A549 (cell line): ENCODE data around the gene CTBP2. TPM values are rescaled to one million over a fixed set of nuclear protein-coding genes. Genes with fewer than 3 reads are reported as not detected.

ENCODE experiments used
- ATAC-seq, 2 experiments: fragments of 200-7000 bp in 1 of 2; fragments of >200 bp in 1 of 2; cut with Nextera tagmentation in 1 of 2; cut with Tn5 transposase in 1 of 2; 3 replicates each; pipeline versions ENCODE4 v1.8.0 to v1.9.1; 2018 to 2020; ENCODE audit warnings: mild to moderate bottlenecking in 1 of 2, moderate library complexity in 1 of 2
- CTCF ChIA-PET: fragments of 300-600 bp; sonication (Branson Sonifier 250); formaldehyde crosslinking; extraction: SDS; loops from one replicate; lab custom pipeline; 2021; ENCODE audit warnings: antibody characterized with exemption, inconsistent platforms; lab: Yijun Ruan, JAX
- POLR2A ChIA-PET: fragments of 350-600 bp; formaldehyde crosslinking; extraction: SDS; loops from one replicate; lab custom pipeline; 2021; ENCODE audit warnings: antibody characterized with exemption, inconsistent platforms; lab: Yijun Ruan, JAX
- DNase-seq, 2 experiments: peaks; one replicate each; pipeline versions ENCODE4 v3.0.0 to v3.0.0-alpha.2; 2011 to 2016; ENCODE audit warnings: low read depth in 1 of 2, low spot score in 1 of 2
- FAIRE-seq: peaks from 2 replicates; lab custom pipeline; 2011; peaks lifted over from hg19 to GRCh38; lab: Jason Lieb, UNC
- H3K27ac ChIP-seq, 2 experiments: fragments of >200 bp; sonication (Bioruptor Twin); formaldehyde crosslinking; 3 replicates each; pipeline ENCODE4 v1.5.1; 2016 to 2017
- H3K4me1 ChIP-seq: fragments of >200 bp; sonication (Bioruptor Twin); formaldehyde crosslinking; 3 replicates; pipeline ENCODE4 v1.6.1; 2016
- H3K4me2 ChIP-seq: fragments of >200 bp; sonication (Bioruptor Twin); formaldehyde crosslinking; 3 replicates; pipeline ENCODE4 v1.6.1; 2016
- H3K4me3 ChIP-seq: fragments of >200 bp; sonication (Bioruptor Twin); formaldehyde crosslinking; 3 replicates; pipeline ENCODE4 v1.5.1; 2016
- H3K9me3 ChIP-seq: fragments of >200 bp; sonication (Bioruptor Twin); formaldehyde crosslinking; 3 replicates; pipeline ENCODE4 v1.6.1; 2016
- CEBPB ChIP-seq, 2 experiments: fragments of >200 bp in 1 of 2; sonication (Bioruptor Twin) in 1 of 2; formaldehyde crosslinking in 1 of 2; IDR thresholded peaks; 2 replicates each; pipeline ENCODE4 v1.6.1; 2012 to 2016
- EHF ChIP-seq: fragments of 250-450 bp; sonication (Bioruptor Pico); IDR thresholded peaks from 2 replicates; pipeline ENCODE4 v1.5.0; 2020; ENCODE audit warnings: mild to moderate bottlenecking
- EHMT2 ChIP-seq: fragments of 200-600 bp; sonication (generic); IDR thresholded peaks from 2 replicates; pipeline ENCODE4 v1.6.1; 2016; ENCODE audit warnings: antibody characterized with exemption, low read depth, mild to moderate bottlenecking, moderate library complexity
- FOSB ChIP-seq: fragments of 250-450 bp; sonication (Bioruptor Pico); IDR thresholded peaks from 2 replicates; pipeline ENCODE4 v1.5.0; 2020; ENCODE audit warnings: mild to moderate bottlenecking, moderate library complexity
- HOXA7 ChIP-seq: fragments of 250-450 bp; sonication (Bioruptor Pico); IDR thresholded peaks from 2 replicates; pipeline ENCODE4 v1.5.0; 2020; ENCODE audit warnings: mild to moderate bottlenecking, moderate library complexity
- HOXB13 ChIP-seq: fragments of 250-450 bp; sonication (Bioruptor Pico); IDR thresholded peaks from 2 replicates; pipeline ENCODE4 v1.5.0; 2020; ENCODE audit warnings: low read depth, mild to moderate bottlenecking, moderate library complexity
- HOXB5 ChIP-seq: fragments of 250-450 bp; sonication (Bioruptor Pico); IDR thresholded peaks from 2 replicates; pipeline ENCODE4 v1.5.0; 2020; ENCODE audit warnings: mild to moderate bottlenecking, moderate library complexity
- JUN ChIP-seq, 2 experiments: fragments of >200 bp; sonication (Bioruptor Twin); formaldehyde crosslinking; IDR thresholded peaks; 2 replicates in 1 of 2; 3 replicates in 1 of 2; pipeline ENCODE4 v1.6.1; 2016 to 2017
- MAFK ChIP-seq: fragments of 450-650 bp; IDR thresholded peaks from 2 replicates; pipeline ENCODE4 v1.6.1; 2014; ENCODE audit not compliant: partially characterized antibody
- NPAS2 ChIP-seq: fragments of 250-450 bp; sonication (Bioruptor Pico); IDR thresholded peaks from 2 replicates; pipeline ENCODE4 v1.8.0; 2022; ENCODE audit warnings: mild to moderate bottlenecking, moderate library complexity, borderline replicate concordance
- NR3C1 ChIP-seq: fragments of >200 bp; sonication (Bioruptor Twin); formaldehyde crosslinking; IDR thresholded peaks from 3 replicates; pipeline ENCODE4 v1.6.1; 2017
- POLR2A ChIP-seq: IDR thresholded peaks from 2 replicates; pipeline ENCODE4 v1.6.1; 2012; ENCODE audit warnings: mild to moderate bottlenecking, low read length
- RAD21 ChIP-seq, 2 experiments: fragments of >200 bp in 1 of 2; sonication (Bioruptor Twin) in 1 of 2; formaldehyde crosslinking in 1 of 2; IDR thresholded peaks in 1 of 2; conservative IDR thresholded peaks in 1 of 2; 2 replicates in 1 of 2; 3 replicates in 1 of 2; pipeline ENCODE4 v1.6.1; 2012 to 2018; ENCODE audit warnings: inconsistent platforms in 1 of 2
- RARB ChIP-seq: fragments of 250-450 bp; sonication (Bioruptor Pico); IDR thresholded peaks from 2 replicates; pipeline ENCODE4 v1.8.0; 2021; ENCODE audit warnings: mild to moderate bottlenecking, moderate library complexity
- RCOR1 ChIP-seq: fragments of 150-350 bp; IDR thresholded peaks from 2 replicates; pipeline ENCODE4 v1.6.1; 2014; ENCODE audit warnings: antibody characterized with exemption, low read length, low read depth
- TFCP2L1 ChIP-seq: fragments of 250-450 bp; sonication (Bioruptor Pico); IDR thresholded peaks from 2 replicates; pipeline ENCODE4 v1.5.0; 2021; ENCODE audit warnings: mild to moderate bottlenecking
- ZC3H11A ChIP-seq: fragments of 450-650 bp; IDR thresholded peaks from 2 replicates; pipeline ENCODE4 v1.6.1; 2014; ENCODE audit warnings: antibody characterized with exemption, mild to moderate bottlenecking
- ZFP36 ChIP-seq: fragments of 450-650 bp; IDR thresholded peaks from 2 replicates; pipeline ENCODE4 v1.6.1; 2014; ENCODE audit warnings: borderline replicate concordance; ENCODE audit not compliant: partially characterized antibody
- WGBS: methylation state at CpG from one replicate; pipeline ENCODE4 v1.1.6; 2017; ENCODE audit errors: missing lambda C conversion rate; 5-methylcytosine and 5-hydroxymethylcytosine counted together
- polyA plus RNA-seq, 4 experiments: library from polyadenylated mRNA; depleted of rRNA in 3 of 4; stranded (reverse); fragments of >200 nt; fragmentation: RNase III in 1 of 4; extraction: RNeasy Plus Mini Kit Qiagen cat#74134 plus additional on column Dnase treatment in 1 of 4; gene quantifications; 2 replicates in 3 of 4; 3 replicates in 1 of 4; pipeline ENCODE4 v1.2.3, GENCODE V29; 2011 to 2017
- TF ChIP-seq, protein P1 (sequence below): fragments of 150-350 bp; IDR thresholded peaks from 2 replicates; pipeline ENCODE4 v1.6.1; 2014; ENCODE audit warnings: low read depth, mild to moderate bottlenecking, low read length
- TF ChIP-seq, protein P2 (sequence below): fragments of 200-600 bp; sonication (generic); IDR thresholded peaks from 2 replicates; pipeline ENCODE4 v1.6.1; 2016; ENCODE audit warnings: antibody characterized with exemption, mild to moderate bottlenecking, moderate library complexity
- TF ChIP-seq, protein P3 (sequence below): fragments of >200 bp; sonication (Bioruptor Twin); formaldehyde crosslinking; IDR thresholded peaks from 3 replicates; pipeline ENCODE4 v1.5.1; 2016
- TF ChIP-seq, protein P4 (sequence below): fragments of >200 bp; sonication (Bioruptor Twin); formaldehyde crosslinking; IDR thresholded peaks from 2 replicates; pipeline ENCODE4 v1.6.1; 2016

Gene CTBP2
- polyA plus RNA-seq, 2 of the 4 experiments (the other 2 are of a cell fraction): 74.9 to 78.9 TPM

DNA sequence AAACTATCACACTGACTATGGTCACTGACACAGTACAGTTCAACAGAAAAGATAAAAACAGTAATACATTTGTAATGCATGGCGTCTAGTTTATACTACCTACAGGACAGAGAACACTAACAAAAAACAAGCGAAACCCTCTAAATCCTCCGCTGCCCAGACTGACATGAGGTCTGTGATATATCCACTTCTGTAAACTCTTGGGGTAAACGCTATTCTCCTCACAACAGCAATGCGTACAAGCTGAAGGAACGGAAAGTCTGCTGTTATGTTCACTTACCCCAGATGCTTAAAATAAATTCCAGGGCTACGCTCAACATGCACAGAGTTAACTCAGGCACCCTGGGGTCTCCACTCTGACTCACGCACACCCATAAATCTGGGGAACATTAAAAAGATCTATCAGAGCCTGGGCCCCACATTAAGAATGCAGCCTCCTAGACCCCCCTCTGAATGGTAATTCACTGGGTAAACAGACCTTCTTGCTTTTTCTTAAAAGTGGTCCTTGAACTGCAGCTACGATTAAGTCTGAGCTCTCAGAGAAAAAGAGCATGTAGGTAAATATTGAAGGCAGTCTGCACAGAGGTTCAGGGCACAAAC lies 105.6 kb downstream of the CTBP2 start:
- no peak overlapping the region for H3K4me2 ChIP-seq
- ATAC-seq: no peak
- H3K4me3 ChIP-seq: no peak overlapping the region
- FAIRE-seq: no peak
- DNase-seq: no peak
- H3K4me1 ChIP-seq: peaks cover 5% of the 10 kb centered on the region; the same call in 1 of the 3 replicates
- TF ChIP-seq TFCP2L1 (no peak), MAFK (no peak)
- TF ChIP-seq, all 56 proteins: peak for 0
- CTCF ChIA-PET: interaction anchor here (0.7 to 1.4 kb wide), 3 partner anchors 10 to 30 kb away, joined by 3 to 5 read pairs (median 3); no protein-coding TSS in a partner anchor
- WGBS: 96% methylated on average over 9 of the region's 9 CpGs
- Histone ChIP-seq H3K9me3 (no peaks in the 10 kb centered on the region), H3K27ac (no peak overlapping the region)
- POLR2A ChIA-PET: no interaction called here

DNA sequence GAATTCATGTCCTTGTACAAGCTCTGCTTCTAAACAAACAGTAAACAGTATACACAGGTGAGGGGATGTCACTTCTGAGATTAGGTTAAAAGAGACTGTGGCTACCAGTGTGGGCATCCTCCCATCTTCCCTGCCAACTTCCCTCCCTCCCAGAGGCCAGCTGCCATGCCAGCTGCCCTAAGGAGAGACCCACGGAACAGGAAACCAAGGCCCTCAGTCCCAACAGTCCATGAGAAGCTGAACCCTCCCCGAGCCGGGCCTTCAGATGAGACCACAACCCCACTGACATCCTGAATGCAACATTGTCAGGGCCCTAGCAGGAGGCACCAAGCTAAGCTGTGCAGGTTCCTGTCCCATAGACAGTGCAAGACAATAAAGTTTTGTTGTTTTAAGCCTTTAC lies 106.1 kb downstream of the CTBP2 start:
- ChIA-PET CTCF (interaction anchor here (0.7 to 1.4 kb wide), 3 partner anchors 10 to 163 kb away, joined by 3 to 5 read pairs (median 4); no protein-coding TSS in a partner anchor), POLR2A (no interaction called here)
- ATAC-seq (no peak), FAIRE-seq (no peak), DNase-seq (no peak)
- H3K9me3 ChIP-seq: no peaks in the 10 kb centered on the region
- no peak overlapping the region for H3K4me3 ChIP-seq
- 88% methylated on average over 3 of the region's 3 CpGs for WGBS
- peaks cover 5% of the 10 kb centered on the region; the same call in 1 of the 3 replicates for H3K4me1 ChIP-seq
- no peak overlapping the region for H3K4me2 ChIP-seq
- TF ChIP-seq EHF: no peak
- no peak for TF ChIP-seq CEBPB (IDR thresholded peaks at IDR 0.05)
- no peak for TF ChIP-seq JUN (IDR thresholded peaks at IDR 0.05)
- no peak for TF ChIP-seq POLR2A
- no peak for TF ChIP-seq NPAS2 (CRISPR knock-in tag)
- no peak for TF ChIP-seq RARB (CRISPR knock-in tag)
- no peak for TF ChIP-seq MAFK
- TF ChIP-seq, protein P1, sequence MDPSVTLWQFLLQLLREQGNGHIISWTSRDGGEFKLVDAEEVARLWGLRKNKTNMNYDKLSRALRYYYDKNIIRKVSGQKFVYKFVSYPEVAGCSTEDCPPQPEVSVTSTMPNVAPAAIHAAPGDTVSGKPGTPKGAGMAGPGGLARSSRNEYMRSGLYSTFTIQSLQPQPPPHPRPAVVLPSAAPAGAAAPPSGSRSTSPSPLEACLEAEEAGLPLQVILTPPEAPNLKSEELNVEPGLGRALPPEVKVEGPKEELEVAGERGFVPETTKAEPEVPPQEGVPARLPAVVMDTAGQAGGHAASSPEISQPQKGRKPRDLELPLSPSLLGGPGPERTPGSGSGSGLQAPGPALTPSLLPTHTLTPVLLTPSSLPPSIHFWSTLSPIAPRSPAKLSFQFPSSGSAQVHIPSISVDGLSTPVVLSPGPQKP: no peak
- TF ChIP-seq HOXA7 (CRISPR knock-in tag): no peak
- TF ChIP-seq NR3C1: no peak
- H3K27ac ChIP-seq: no peak overlapping the region

DNA sequence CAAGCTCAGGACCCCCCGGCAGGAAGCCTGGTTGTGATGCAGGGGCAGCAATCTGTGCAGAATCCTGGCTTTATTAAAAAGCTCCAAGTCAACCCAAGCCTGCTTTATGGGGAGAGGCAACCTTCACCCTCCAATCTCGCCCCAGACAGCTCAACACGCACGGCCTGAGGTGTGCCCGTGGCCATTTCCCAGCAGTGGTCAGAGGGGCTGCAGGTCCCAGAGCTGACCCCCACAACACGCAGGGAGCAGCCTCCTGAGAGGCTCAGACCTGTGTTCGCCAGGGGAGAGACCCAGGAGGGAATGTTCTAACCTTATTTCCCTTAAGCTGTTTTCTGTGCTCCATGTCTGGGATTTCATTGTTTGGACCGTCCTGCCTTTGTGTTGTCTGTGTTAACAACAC lies 108.2 kb downstream of the CTBP2 start:
- Histone ChIP-seq H3K4me3 (no peak overlapping the region), H3K27ac (no peak overlapping the region), H3K4me2 (no peak overlapping the region), H3K9me3 (no peaks in the 10 kb centered on the region), H3K4me1 (peaks cover 16% of the 10 kb centered on the region)
- DNase-seq (no peak), ATAC-seq (no peak), FAIRE-seq (no peak)
- CTCF ChIA-PET: interaction anchor here (1.0 to 8.5 kb wide), 2 partner anchors 11 to 92 kb away, joined by 3 to 105 read pairs; no protein-coding TSS in a partner anchor
- 96% methylated on average over 8 of the region's 8 CpGs for WGBS
- no peak for TF ChIP-seq HOXB13 (CRISPR knock-in tag)
- TF ChIP-seq, protein P2, sequence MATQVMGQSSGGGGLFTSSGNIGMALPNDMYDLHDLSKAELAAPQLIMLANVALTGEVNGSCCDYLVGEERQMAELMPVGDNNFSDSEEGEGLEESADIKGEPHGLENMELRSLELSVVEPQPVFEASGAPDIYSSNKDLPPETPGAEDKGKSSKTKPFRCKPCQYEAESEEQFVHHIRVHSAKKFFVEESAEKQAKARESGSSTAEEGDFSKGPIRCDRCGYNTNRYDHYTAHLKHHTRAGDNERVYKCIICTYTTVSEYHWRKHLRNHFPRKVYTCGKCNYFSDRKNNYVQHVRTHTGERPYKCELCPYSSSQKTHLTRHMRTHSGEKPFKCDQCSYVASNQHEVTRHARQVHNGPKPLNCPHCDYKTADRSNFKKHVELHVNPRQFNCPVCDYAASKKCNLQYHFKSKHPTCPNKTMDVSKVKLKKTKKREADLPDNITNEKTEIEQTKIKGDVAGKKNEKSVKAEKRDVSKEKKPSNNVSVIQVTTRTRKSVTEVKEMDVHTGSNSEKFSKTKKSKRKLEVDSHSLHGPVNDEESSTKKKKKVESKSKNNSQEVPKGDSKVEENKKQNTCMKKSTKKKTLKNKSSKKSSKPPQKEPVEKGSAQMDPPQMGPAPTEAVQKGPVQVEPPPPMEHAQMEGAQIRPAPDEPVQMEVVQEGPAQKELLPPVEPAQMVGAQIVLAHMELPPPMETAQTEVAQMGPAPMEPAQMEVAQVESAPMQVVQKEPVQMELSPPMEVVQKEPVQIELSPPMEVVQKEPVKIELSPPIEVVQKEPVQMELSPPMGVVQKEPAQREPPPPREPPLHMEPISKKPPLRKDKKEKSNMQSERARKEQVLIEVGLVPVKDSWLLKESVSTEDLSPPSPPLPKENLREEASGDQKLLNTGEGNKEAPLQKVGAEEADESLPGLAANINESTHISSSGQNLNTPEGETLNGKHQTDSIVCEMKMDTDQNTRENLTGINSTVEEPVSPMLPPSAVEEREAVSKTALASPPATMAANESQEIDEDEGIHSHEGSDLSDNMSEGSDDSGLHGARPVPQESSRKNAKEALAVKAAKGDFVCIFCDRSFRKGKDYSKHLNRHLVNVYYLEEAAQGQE: no peak
- TF ChIP-seq POLR2A: no peak
- no peak for TF ChIP-seq EHMT2
- no peak for TF ChIP-seq RCOR1
- TF ChIP-seq ZC3H11A: no peak
- no peak for TF ChIP-seq FOSB (CRISPR knock-in tag)
- TF ChIP-seq RAD21 (conservative IDR thresholded peaks at IDR 0.05 in 1 of 2, IDR thresholded peaks at IDR 0.05 in 1 of 2): no peak
- TF ChIP-seq, protein P3, sequence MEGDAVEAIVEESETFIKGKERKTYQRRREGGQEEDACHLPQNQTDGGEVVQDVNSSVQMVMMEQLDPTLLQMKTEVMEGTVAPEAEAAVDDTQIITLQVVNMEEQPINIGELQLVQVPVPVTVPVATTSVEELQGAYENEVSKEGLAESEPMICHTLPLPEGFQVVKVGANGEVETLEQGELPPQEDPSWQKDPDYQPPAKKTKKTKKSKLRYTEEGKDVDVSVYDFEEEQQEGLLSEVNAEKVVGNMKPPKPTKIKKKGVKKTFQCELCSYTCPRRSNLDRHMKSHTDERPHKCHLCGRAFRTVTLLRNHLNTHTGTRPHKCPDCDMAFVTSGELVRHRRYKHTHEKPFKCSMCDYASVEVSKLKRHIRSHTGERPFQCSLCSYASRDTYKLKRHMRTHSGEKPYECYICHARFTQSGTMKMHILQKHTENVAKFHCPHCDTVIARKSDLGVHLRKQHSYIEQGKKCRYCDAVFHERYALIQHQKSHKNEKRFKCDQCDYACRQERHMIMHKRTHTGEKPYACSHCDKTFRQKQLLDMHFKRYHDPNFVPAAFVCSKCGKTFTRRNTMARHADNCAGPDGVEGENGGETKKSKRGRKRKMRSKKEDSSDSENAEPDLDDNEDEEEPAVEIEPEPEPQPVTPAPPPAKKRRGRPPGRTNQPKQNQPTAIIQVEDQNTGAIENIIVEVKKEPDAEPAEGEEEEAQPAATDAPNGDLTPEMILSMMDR: no peak
- TF ChIP-seq HOXB5 (CRISPR knock-in tag): no peak
- no peak for TF ChIP-seq ZFP36
- TF ChIP-seq, protein P4, sequence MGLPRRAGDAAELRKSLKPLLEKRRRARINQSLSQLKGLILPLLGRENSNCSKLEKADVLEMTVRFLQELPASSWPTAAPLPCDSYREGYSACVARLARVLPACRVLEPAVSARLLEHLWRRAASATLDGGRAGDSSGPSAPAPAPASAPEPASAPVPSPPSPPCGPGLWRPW: no peak
- no peak for TF ChIP-seq MAFK
- POLR2A ChIA-PET: interaction anchor here (0.6 kb wide), 1 partner anchor 32 kb away, joined by 3 read pairs; no protein-coding TSS in a partner anchor
